Trophoblast cell (in vitro differentiated cells and primary cell): ENCODE data around the gene HES1.
"Not testable (repeated sequence)": the region's sequence is repeated elsewhere in the genome, so short reads cannot be mapped to it uniquely, and the experiment has no call there.

ENCODE experiments used
- DNase-seq, 2 donors: peaks; one replicate each; pipeline ENCODE4 v3.0.0-alpha.2; 2016
- H2AFZ ChIP-seq: 2 replicates; pipeline ENCODE4 v1.6.1; 2013; ENCODE audit warnings: low read length, moderate library complexity, mild to moderate bottlenecking; ENCODE audit not compliant: insufficient read depth, poor library complexity
- H2AK5ac ChIP-seq: 2 replicates; pipeline ENCODE4 v1.6.1; 2013; ENCODE audit warnings: mild to moderate bottlenecking, low read length
- H2BK120ac ChIP-seq: 2 replicates; pipeline ENCODE4 v1.6.1; 2013; ENCODE audit warnings: low read length, mild to moderate bottlenecking, moderate library complexity; ENCODE audit not compliant: insufficient read depth, poor library complexity
- H2BK12ac ChIP-seq: 2 replicates; pipeline ENCODE4 v1.6.1; 2013; ENCODE audit warnings: mild to moderate bottlenecking, low read length, moderate library complexity
- H2BK5ac ChIP-seq: 2 replicates; pipeline ENCODE4 v1.6.1; 2013; ENCODE audit warnings: low read length, low read depth, moderate library complexity, mild to moderate bottlenecking; ENCODE audit not compliant: poor library complexity
- H3K14ac ChIP-seq: 2 replicates; pipeline ENCODE4 v1.6.1; 2013; ENCODE audit warnings: mild to moderate bottlenecking, low read length
- H3K18ac ChIP-seq: 2 replicates; pipeline ENCODE4 v1.6.1; 2013; ENCODE audit warnings: mild to moderate bottlenecking, low read length
- H3K23ac ChIP-seq: 2 replicates; pipeline ENCODE4 v1.6.1; 2013; ENCODE audit warnings: low read length
- H3K27ac ChIP-seq: 2 replicates; pipeline ENCODE4 v1.5.1; 2013; ENCODE audit warnings: low read depth, mild to moderate bottlenecking, inconsistent platforms, low read length, moderate library complexity
- H3K27me3 ChIP-seq: 2 replicates; pipeline ENCODE4 v1.6.1; 2013; ENCODE audit warnings: inconsistent platforms, mild to moderate bottlenecking, low read length, moderate library complexity; ENCODE audit not compliant: insufficient read depth
- H3K36me3 ChIP-seq, 2 experiments: 1 replicate in 1 of 2; 2 replicates in 1 of 2; pipeline ENCODE4 v1.6.1; 2013; ENCODE audit warnings: low read length in 2 of 2, mild to moderate bottlenecking in 2 of 2, moderate library complexity in 1 of 2; ENCODE audit not compliant: insufficient read depth in 2 of 2, control insufficient read depth in 1 of 2
- H3K4ac ChIP-seq: 2 replicates; pipeline ENCODE4 v1.6.1; 2013; ENCODE audit warnings: low read depth, mild to moderate bottlenecking, low read length, moderate library complexity
- H3K4me1 ChIP-seq, 2 experiments: 1 replicate in 1 of 2; 2 replicates in 1 of 2; pipeline ENCODE4 v1.6.1; 2013; ENCODE audit warnings: low read length in 2 of 2, mild to moderate bottlenecking in 2 of 2, moderate library complexity in 1 of 2; ENCODE audit not compliant: insufficient read depth in 2 of 2, control insufficient read depth in 1 of 2
- H3K4me2 ChIP-seq: 2 replicates; pipeline ENCODE4 v1.6.1; 2013; ENCODE audit warnings: inconsistent platforms, mild to moderate bottlenecking, low read length, moderate library complexity
- H3K4me3 ChIP-seq: 2 replicates; pipeline ENCODE4 v1.5.1; 2013; ENCODE audit warnings: mild to moderate bottlenecking, low read depth, low read length, inconsistent platforms
- H3K79me1 ChIP-seq: one replicate; pipeline ENCODE4 v1.6.1; 2013; ENCODE audit warnings: low read length
- H3K79me2 ChIP-seq: 2 replicates; pipeline ENCODE4 v1.6.1; 2013; ENCODE audit warnings: low read length, mild to moderate bottlenecking; ENCODE audit not compliant: control insufficient read depth, insufficient read depth, poor library complexity
- H3K9ac ChIP-seq: 2 replicates; pipeline ENCODE4 v1.6.1; 2013; ENCODE audit warnings: mild to moderate bottlenecking, low read length
- H3K9me3 ChIP-seq: 2 replicates; pipeline ENCODE4 v1.6.1; 2013; ENCODE audit warnings: low read depth, mild to moderate bottlenecking, control low read depth, inconsistent platforms, low read length; ENCODE audit not compliant: insufficient read depth
- H4K12ac ChIP-seq: 2 replicates; pipeline ENCODE4 v1.6.1; 2013; ENCODE audit warnings: low read depth, mild to moderate bottlenecking, low read length, moderate library complexity
- H4K8ac ChIP-seq: 2 replicates; pipeline ENCODE4 v1.6.1; 2013; ENCODE audit warnings: low read depth, mild to moderate bottlenecking, low read length, moderate library complexity
- H4K91ac ChIP-seq: one replicate; pipeline ENCODE4 v1.6.1; 2013; ENCODE audit warnings: low read depth, mild to moderate bottlenecking, low read length, moderate library complexity
- WGBS: extraction: QIAGEN DNeasy Blood & Tissue Kit; methylation state at CpG from one replicate; pipeline ENCODE4 v1.1.7; 2013; ENCODE audit warnings: missing lambda C conversion rate; ENCODE audit not compliant: insufficient read length, insufficient coverage; ENCODE audit errors: extremely low coverage; 5-methylcytosine and 5-hydroxymethylcytosine counted together

The HES1 gene

DNA sequence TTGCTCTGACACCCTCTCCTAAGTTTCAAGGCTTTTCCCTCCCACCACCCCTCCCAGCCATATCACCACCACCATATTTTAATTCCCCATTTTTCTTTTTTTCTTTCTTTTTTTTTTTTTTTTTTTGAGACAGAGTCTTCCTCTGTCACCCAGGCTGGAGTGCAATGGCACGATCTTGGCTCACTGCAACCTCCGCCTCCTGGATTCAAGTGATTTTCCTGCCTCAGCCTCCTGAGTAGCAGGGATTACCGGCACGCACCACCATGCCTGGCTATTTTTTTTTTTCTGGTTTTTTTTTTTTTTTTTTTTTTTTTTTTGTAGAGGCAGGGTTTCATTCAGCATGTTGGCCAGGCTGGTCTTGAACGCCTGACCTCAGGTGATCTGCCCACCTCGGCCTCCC, 44.1 kb upstream of the HES1 start:
- not testable (repeated sequence) for H2AFZ ChIP-seq, H3K27me3 ChIP-seq, H4K8ac ChIP-seq, H3K4me3 ChIP-seq, H3K79me2 ChIP-seq, H3K36me3 ChIP-seq, H2BK120ac ChIP-seq, H3K14ac ChIP-seq, H4K12ac ChIP-seq, H3K79me1 ChIP-seq, H3K4me2 ChIP-seq, DNase-seq, H3K4ac ChIP-seq, H3K23ac ChIP-seq, H4K91ac ChIP-seq, H2BK12ac ChIP-seq, H2AK5ac ChIP-seq, H3K27ac ChIP-seq, H3K9ac ChIP-seq, H3K9me3 ChIP-seq, H3K18ac ChIP-seq, H2BK5ac ChIP-seq
- WGBS, result no CpG with 5 or more reads among the region's 6 CpGs
- H3K4me1 ChIP-seq, result peaks cover 8 to 19% of the 10 kb centered on the region in 2 experiments

DNA sequence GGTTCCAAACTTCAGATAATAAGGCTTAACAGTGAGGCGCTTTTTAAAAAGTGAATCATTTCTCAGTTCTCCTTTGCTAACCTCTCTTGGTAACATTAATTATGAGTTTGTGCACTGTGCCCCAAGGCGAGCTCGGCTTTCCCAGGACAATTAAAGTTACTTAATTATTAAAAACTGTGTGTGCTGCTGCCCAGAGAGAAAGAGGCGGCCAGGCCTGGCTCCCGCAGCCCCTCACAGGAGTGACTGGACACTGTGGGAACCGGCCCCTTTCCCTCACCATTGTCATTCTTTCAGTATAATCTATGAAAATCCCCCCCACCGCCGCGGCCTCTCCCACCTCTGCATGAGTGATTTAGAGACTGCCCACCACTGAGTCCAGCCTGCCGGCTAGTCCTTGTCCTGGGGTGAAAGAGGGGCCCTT, 43.1 kb upstream of the HES1 start:
- Histone ChIP-seq H3K4me1 (peaks cover 15 to 21% of the 10 kb centered on the region in 2 experiments), H4K8ac (no peak overlapping the region), H3K18ac (no peak overlapping the region), H3K79me2 (no peaks in the 10 kb centered on the region), H2AFZ (no peak overlapping the region), H3K4me3 (no peak overlapping the region), H3K79me1 (peaks cover 9% of the 10 kb centered on the region), H4K91ac (no peak overlapping the region), H3K14ac (no peak overlapping the region), H3K9ac (no peak overlapping the region), H3K27ac (no peak overlapping the region), H2BK5ac (no peak overlapping the region), H2BK120ac (no peak overlapping the region), H3K4ac (no peak overlapping the region), H3K27me3 (no peaks in the 10 kb centered on the region), H2BK12ac (no peak overlapping the region), H3K4me2 (no peak overlapping the region), H3K23ac (no peak overlapping the region), H4K12ac (no peak overlapping the region), H3K9me3 (peaks cover under 1% of the 10 kb centered on the region), H3K36me3 (no peaks in the 10 kb centered on the region), H2AK5ac (no peak overlapping the region)
- WGBS, result no CpG with 5 or more reads among the region's 10 CpGs
- no peak for DNase-seq

DNA sequence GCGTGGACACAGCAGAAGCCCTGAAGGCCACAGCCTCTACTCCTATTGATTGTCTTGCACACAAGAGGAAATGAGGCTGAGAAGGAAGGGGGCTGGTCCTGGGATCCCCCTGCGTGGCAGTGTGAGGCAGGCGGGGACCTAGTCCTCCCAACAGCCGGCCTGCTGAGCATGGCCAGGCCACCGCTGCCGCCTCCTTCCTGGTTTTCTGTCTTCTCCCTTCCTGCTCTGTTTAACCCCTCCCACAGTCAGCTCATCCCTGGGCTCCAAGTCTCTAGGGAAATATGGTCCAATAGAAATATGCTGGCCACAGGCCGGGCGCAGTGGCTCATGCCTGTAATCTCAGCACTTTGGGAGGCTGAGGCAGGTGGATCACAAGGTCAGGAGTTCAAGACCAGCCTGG, 42.1 kb upstream of the HES1 start:
- H2AK5ac ChIP-seq, result no peak overlapping the region
- H3K4me1 ChIP-seq, result peaks cover 18 to 21% of the 10 kb centered on the region in 2 experiments
- no peaks in the 10 kb centered on the region for H3K79me2 ChIP-seq
- no peak overlapping the region for H3K4ac ChIP-seq
- no peak for DNase-seq
- H4K91ac ChIP-seq, result no peak overlapping the region
- H4K8ac ChIP-seq, result no peak overlapping the region
- H2AFZ ChIP-seq, result no peak overlapping the region
- H3K14ac ChIP-seq, result no peak overlapping the region
- H3K23ac ChIP-seq, result no peak overlapping the region
- no peak overlapping the region for H3K4me3 ChIP-seq
- no CpG with 5 or more reads among the region's 8 CpGs for WGBS
- H3K9ac ChIP-seq, result no peak overlapping the region
- no peak overlapping the region for H3K4me2 ChIP-seq
- H2BK5ac ChIP-seq, result no peak overlapping the region
- no peaks in the 10 kb centered on the region for H3K36me3 ChIP-seq
- H3K79me1 ChIP-seq, result peaks cover 9% of the 10 kb centered on the region
- no peak overlapping the region for H3K27ac ChIP-seq
- no peaks in the 10 kb centered on the region for H3K9me3 ChIP-seq
- no peak overlapping the region for H2BK120ac ChIP-seq
- no peak overlapping the region for H2BK12ac ChIP-seq
- no peaks in the 10 kb centered on the region for H3K27me3 ChIP-seq
- no peak overlapping the region for H4K12ac ChIP-seq
- H3K18ac ChIP-seq, result no peak overlapping the region

DNA sequence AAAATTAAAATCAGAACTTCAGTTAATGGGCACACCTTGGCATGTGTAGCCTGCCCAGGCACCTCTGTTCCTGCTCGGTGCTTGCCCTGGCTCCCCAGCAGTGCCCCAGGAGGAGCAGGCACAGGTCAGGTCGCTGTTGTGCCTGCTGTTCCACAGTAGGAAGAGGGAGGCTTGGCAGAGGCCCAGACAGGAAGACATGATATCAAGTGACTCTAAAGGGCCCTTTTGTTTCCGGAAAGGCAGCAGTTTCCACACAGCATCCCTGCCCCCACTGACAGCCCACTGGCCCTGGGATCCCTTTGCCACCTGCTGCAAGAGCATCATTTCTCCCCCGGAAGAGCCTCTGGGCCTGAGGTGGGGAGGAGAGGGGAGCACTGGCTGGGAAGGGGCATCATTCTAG, 40.5 kb upstream of the HES1 start:
- peaks cover 12 to 13% of the 10 kb centered on the region in 2 experiments for H3K4me1 ChIP-seq
- H3K4me3 ChIP-seq, result no peak overlapping the region
- no peak overlapping the region for H3K27ac ChIP-seq
- H4K12ac ChIP-seq, result no peak overlapping the region
- H3K27me3 ChIP-seq, result no peaks in the 10 kb centered on the region
- no peaks in the 10 kb centered on the region for H3K9me3 ChIP-seq
- no peak overlapping the region for H4K8ac ChIP-seq
- peaks cover 4% of the 10 kb centered on the region for H3K79me1 ChIP-seq
- no peak overlapping the region for H2BK120ac ChIP-seq
- H3K18ac ChIP-seq, result no peak overlapping the region
- H2BK12ac ChIP-seq, result no peak overlapping the region
- no peak overlapping the region for H3K4me2 ChIP-seq
- H3K9ac ChIP-seq, result no peak overlapping the region
- no peak overlapping the region for H4K91ac ChIP-seq
- no peak overlapping the region for H2BK5ac ChIP-seq
- no peak overlapping the region for H3K14ac ChIP-seq
- no peaks in the 10 kb centered on the region for H3K36me3 ChIP-seq
- no peak for DNase-seq
- no peak overlapping the region for H3K4ac ChIP-seq
- no peaks in the 10 kb centered on the region for H3K79me2 ChIP-seq
- no peak overlapping the region for H2AFZ ChIP-seq
- H2AK5ac ChIP-seq, result no peak overlapping the region
- no CpG with 5 or more reads among the region's 4 CpGs for WGBS
- no peak overlapping the region for H3K23ac ChIP-seq
